CD4-positive, alpha-beta T cell treated with Interleukin-4 for 1 hour (primary cell): Measurements from ENCODE around the gene TULP4.
A peak's percentile ranks its signal among the peaks of the same experiment; 100 is the strongest.
"Not testable (repeated sequence)": the region's sequence is repeated elsewhere in the genome, so short reads cannot be mapped to it uniquely, and the experiment has no call there.

Source experiments
- DNase-seq, 2 donors: peaks; one replicate each; pipeline ENCODE4 v3.0.0-alpha.2; 2020 to 2022

Gene TULP4

GRCh38 chr6:158539413-158539812 is 227.1 kb downstream of the TULP4 start:
- DNase-seq = no peak

DNA sequence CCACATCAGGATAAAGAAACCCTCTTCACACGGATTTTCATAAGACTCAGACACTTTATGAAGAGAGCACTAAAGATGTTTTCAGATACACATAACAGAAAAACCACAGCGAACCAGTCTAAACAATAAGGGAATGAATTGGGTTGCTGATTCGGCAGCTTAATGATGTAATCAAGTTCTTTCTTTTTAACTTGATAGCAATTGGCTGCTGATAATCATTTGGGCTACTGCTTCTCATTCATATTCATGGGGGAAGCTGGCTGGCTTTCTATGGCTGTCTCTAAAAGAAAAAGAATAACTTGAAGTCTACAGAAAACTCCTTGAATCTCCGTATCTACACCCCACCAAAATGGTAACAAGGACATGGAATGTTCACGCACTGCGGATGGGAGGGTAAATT is 227.6 kb downstream of the TULP4 start:
- DNase-seq = no peak

DNA sequence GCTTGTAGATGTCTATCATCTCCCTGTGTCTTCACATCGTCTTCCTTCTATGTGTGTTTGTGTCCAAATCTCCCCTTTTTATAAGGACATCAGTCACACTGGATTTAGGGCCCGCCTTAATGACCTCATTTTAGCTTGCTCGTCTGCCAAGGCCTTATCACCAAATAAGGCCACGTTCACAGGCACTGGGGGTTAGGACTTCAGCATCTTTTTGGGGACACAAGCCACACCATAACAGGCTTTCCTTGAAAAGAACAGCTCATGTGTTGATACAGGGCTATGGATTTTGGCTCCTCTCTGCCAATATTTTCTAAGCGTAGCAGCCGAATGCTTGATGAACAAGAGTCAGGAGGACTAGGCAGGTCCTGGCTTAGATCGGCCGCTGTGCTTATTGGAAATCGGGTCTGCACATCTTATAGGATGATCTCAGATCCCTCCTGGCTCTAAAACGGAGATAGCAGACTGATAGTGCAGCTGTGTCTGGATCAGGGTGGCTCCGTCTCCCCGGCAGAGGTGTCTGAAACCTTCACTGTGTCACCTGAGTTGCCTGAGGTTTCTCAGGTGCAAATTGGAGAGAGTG is 231.4 kb downstream of the TULP4 start:
- no peak for DNase-seq

GRCh38 chr6:158544428-158544827 is 232.2 kb downstream of the TULP4 start:
- no peak for DNase-seq

DNA sequence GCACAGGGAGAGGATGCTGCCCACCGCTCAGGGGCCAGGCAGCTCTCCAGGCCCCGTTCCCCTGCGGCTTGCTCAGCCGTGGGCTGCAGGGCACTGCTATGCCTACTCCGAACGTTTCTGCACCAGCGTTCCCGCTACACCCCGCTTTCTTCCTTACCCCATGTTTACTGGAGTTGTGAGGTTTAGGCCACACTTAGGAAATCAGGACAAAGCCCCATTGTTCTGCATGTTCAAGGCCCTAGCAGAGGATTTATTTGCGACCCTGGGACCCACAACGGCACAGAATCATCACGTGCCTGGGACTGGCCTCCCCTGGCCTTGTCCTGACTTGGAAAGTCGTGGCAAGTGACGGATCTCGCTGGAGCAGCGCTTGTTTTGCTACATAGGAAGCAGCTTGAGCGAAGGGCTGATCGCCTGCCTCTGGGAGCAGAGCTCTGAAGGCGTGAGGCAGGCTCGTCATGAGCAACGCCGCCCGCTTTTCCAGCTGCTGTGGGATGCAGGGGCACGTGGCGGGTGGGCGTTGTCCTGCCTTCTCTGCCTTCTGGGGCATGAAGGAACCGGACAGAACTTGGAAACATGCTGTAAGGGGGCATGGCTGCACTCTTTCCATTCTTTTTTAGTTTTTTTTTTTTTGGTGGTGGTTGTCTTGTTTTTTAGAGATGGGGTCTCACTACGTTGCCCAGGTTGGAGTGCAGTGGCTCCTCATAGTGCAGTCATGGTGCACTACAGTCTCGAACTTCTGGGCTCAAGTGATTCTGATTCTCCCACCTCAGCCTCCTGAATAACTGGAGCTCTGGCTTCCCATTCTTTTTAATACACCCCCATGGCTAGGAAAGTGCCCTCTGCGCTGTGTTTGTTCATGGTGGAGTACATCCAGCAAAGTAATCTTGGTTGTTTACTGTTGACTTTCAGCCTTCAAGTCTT is 233.0 kb downstream of the TULP4 start:
- no peak for DNase-seq

GRCh38 chr6:158548418-158549161 is 236.3 kb downstream of the TULP4 start:
- DNase-seq = no peak

- DNase-seq = no peak
Measured at GRCh38 chr6:158552055-158552795, 240.0 kb downstream of the TULP4 start.

GRCh38 chr6:158552796-158553138 is 240.5 kb downstream of the TULP4 start:
- no peak for DNase-seq

DNA sequence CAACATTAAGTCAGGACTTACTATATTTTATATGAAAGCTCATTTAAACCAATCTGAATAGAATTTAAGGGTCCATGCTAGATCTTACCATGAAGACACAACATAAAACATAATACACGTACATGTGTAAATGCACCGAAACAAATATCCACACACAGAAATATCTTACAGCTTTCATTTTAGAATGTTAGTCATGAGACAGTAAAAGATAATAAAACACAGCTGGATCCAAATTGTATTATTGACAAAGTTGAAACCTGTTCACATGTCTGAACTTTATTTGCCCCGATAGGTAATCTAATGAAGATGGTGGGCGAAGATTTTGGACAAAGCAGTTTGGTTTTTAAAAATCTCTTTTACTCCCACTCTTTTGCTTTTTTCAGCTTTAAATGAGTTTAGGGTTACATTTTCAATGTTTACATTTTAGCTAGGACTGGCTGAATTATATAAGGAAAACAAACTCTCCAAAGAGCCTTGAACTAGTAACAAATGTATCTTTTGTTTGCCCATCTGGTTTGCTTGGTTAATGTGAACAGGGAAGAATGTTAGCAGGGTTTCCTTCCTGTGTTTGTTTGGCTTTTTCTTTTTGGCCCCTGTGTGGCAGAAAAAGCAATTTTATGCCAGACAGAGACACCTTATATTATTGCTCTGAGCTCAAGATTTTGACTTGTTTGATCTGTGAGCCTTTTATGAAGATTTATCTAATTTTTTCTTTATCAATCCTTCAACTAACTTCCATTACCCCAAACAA is 242.5 kb downstream of the TULP4 start:
- DNase-seq = no peak

DNA sequence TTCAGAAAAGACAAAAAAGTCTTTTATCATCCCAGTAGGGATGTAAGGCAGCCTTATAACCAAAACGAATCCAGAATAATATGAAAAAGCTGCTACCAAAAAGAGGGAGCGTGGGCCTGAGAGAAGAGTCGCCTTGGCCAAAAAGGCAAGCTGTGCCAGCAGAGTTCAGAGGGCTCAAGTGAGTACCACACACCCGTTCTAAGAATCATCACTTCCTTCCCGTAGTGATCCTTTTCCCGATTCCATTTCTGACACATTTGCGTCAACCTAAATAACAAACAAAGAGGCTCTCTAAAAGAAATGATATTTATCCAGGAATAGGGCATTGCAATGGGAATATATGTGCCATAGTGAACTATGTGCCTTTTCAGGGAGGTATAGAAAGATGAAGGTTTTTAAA is 243.8 kb downstream of the TULP4 start:
- DNase-seq = no peak

DNA sequence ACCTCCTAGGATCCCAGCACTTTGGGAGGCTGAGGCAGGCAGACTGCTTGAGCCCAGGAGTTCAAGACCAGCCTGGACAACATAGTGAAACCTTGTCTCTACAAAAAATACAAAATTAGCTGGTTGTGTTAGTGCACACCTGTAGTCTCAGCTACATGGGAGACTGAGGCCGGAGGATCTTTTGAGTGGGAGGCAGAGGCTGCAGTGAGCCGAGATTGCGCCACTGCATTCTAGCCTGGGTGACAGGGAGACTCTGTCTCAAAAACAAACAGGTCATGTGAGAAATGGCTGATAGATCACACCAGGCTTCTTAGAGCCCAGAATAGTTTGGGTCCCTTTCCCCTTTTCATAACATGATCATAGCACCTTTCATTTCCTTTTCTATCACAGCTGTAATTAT is 244.8 kb downstream of the TULP4 start:
- not testable (repeated sequence) for DNase-seq

DNA sequence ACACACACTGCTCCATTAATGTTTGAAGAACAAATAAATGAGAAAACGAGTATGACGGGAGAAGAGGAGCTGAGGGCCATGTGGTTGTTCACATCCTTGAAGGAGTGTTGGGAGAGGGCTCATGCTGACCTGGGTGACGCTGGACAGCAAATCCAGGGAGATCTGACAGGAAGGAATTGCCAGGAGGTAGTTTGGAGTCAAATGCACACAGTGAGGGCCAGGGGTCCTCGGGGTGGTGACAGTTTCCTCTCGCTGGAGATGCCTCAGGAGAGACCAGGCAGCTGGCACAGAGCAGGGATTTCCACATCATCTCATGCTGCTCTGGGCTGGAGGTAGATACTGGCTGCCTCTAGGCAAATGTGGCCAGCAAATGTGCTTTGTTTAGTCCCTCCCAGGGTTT is 245.7 kb downstream of the TULP4 start:
- DNase-seq = no peak

- no peak for DNase-seq
Measured at GRCh38 chr6:158558415-158559306, 246.4 kb downstream of the TULP4 start.

- no peak for DNase-seq
Measured at GRCh38 chr6:158559338-158559894, 247.2 kb downstream of the TULP4 start.

- DNase-seq = peak; percentile 86 to 88
Measured at GRCh38 chr6:158559895-158560835, 247.9 kb downstream of the TULP4 start, which contains the start of gene TMEM181. Gene TMEM181, plus strand, starts transcription at chr6:158560091. Its CDS starts 134 bp downstream, at chr6:158560225.

DNA sequence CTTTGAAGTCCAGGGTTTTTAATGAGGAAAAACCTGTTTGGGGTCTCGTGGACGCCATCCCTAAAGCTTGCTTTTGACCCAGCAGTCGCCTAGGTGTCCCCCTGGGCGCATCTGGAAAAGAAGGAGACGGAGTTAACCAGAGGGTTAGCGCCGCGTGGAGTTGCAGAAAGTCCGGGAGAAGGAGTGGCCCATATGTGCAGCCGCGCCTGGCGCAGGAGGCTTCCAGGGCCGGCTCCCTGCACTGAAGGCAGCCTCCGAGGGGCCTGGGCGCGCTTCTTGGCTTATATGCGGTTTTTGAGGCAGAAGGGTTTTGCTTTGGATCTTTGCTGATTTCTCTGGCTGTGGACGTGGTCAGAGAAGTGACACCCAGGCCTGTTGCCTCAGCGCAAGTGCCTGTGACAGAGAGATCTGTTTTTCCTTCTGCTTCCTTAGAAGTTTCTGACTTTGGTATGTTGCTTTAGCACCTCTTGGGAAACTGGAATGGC is 248.6 kb downstream of the TULP4 start:
- no peak for DNase-seq
